ENCODE data around the gene ITGA1. TPM values are rescaled to one million over a fixed set of nuclear protein-coding genes. Genes with fewer than 3 reads are reported as not detected.

The ITGA1 gene
- total and polyA plus RNA-seq, 2 of the 13 experiments (the other 11 are each of a cell fraction or from before 2014, with no cell fraction given) = 23.1 to 28.6 TPM

DNA sequence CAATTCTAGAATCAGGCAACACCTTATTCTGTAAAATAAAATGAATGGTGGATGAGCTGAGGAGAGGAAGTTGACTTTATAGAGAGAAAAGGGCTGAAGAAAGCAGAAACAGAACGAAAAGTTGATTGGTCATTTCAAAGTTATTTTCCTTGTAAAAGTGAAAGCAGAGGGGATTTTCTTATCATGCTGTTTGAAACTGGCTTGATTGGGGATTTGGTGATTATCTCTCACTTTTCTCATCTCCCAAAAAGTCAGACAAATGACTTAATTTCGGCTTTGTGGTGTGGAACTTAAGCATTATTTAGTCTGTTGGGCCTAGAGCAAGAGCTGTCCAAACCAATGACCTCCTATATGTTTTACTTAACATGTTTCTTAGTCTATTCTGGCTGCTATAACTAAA lies 141.0 kb downstream of the ITGA1 start:
- Histone ChIP-seq H3K36me3 (replicated peaks in 1 of 2; ENCODE audit: control insufficient read depth in 1 of 2, insufficient read depth in 2 of 2, low read length in 2 of 2) (peaks cover 0 to 4% of the 10 kb centered on the region in 2 experiments; a peak in 2 of 5 replicates), H3K4me3 (replicated peaks in 1 of 3; ENCODE audit: insufficient read depth in 1 of 3, low read depth in 2 of 3, low read length in 3 of 3) (no peak overlapping the region), H3K4me2 (ENCODE audit: low read depth, low read length) (no peak overlapping the region), H4K20me1 (ENCODE audit: insufficient read depth, low read length) (no peaks in the 10 kb centered on the region), H3K9me3 (ENCODE audit: low read length) (no peaks in the 10 kb centered on the region), H3K79me2 (ENCODE audit: insufficient read depth, low read length) (no peaks in the 10 kb centered on the region), H3K4me1 (ENCODE audit: insufficient read depth, low read length) (no peaks in the 10 kb centered on the region), H3K27ac (ENCODE audit: extremely low read length, insufficient read depth, low read length) (no peak overlapping the region), H2AFZ (ENCODE audit: low read length) (no peak overlapping the region), H3K9ac (ENCODE audit: insufficient read depth, low read depth, low read length) (no peak overlapping the region), H3K27me3 (ENCODE audit: control insufficient read depth in 1 of 2, insufficient read depth in 2 of 2, low read length in 2 of 2) (no peaks in the 10 kb centered on the region)
- DNase-seq (ENCODE audit: low spot score) (no peak), FAIRE-seq (no peak), ATAC-seq (no peak)
- in situ Hi-C loops (cut with HindIII; ENCODE audit: extremely low pct_ligation_motif_present, low pct_unique_long_range_greater_than_20kb) = no loop called here
- no TSS peak for BruUV-seq (replicated peaks)
- ChIA-PET CTCF (ENCODE audit: low intra/inter-chr PET ratio, low total read pairs) (no interaction called here), POLR2A (no interaction called here)
- intact Hi-C loops (cut with micrococcal nuclease; ENCODE audit: unreplicated experiment) = no loop called here
- 82% methylated on average over 2 of the region's 2 CpGs for WGBS (ENCODE audit: low lambda C conversion rate)
- no peak for TF ChIP-seq ZNF550 (CRISPR knock-in tag; IDR thresholded peaks at IDR 0.05; ENCODE audit: borderline replicate concordance)

DNA sequence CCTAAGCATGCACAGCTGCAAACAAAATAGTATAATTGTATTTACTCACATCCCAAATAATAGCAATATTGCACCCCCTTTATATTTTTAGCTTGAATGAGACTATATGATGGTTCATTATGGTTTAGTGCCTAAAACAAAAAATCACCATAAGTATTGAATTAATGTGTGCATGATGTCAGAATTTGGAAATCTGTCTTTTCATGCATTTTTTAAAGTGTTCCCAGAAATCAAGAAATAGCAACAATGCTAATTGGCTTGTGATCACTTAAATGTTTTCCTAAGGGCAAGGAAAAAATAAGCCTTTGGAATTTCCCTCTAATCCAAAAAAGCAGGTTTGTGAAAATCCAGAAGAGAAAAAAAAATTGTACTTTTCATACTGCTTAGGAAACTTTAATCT lies 150.5 kb downstream of the ITGA1 start:
- Histone ChIP-seq H3K4me2 (ENCODE audit: low read depth, low read length) (no peak overlapping the region), H4K20me1 (ENCODE audit: insufficient read depth, low read length) (no peaks in the 10 kb centered on the region), H3K36me3 (replicated peaks in 1 of 2; ENCODE audit: control insufficient read depth in 1 of 2, insufficient read depth in 2 of 2, low read length in 2 of 2) (0 out of 5 replicates have a peak, but pooled peaks cover 0 to 4% of the 10 kb centered on the region in 2 experiments), H3K27me3 (ENCODE audit: control insufficient read depth in 1 of 2, insufficient read depth in 2 of 2, low read length in 2 of 2) (no peaks in the 10 kb centered on the region), H3K27ac (ENCODE audit: extremely low read length, insufficient read depth, low read length) (no peak overlapping the region), H3K4me3 (replicated peaks in 1 of 3; ENCODE audit: insufficient read depth in 1 of 3, low read depth in 2 of 3, low read length in 3 of 3) (no peak overlapping the region), H3K9ac (ENCODE audit: insufficient read depth, low read depth, low read length) (no peak overlapping the region), H3K9me3 (ENCODE audit: low read length) (no peaks in the 10 kb centered on the region), H3K79me2 (ENCODE audit: insufficient read depth, low read length) (no peaks in the 10 kb centered on the region), H2AFZ (ENCODE audit: low read length) (no peak overlapping the region), H3K4me1 (ENCODE audit: insufficient read depth, low read length) (no peaks in the 10 kb centered on the region)
- intact Hi-C loops (cut with micrococcal nuclease; ENCODE audit: unreplicated experiment) = no loop called here
- CTCF ChIA-PET (ENCODE audit: low intra/inter-chr PET ratio, low total read pairs) = no interaction called here
- POLR2A ChIA-PET = no interaction called here
- in situ Hi-C loops (cut with HindIII; ENCODE audit: extremely low pct_ligation_motif_present, low pct_unique_long_range_greater_than_20kb) = no loop called here
- ATAC-seq (no peak), DNase-seq (ENCODE audit: low spot score) (no peak), FAIRE-seq (no peak)
- no TSS peak for BruUV-seq (replicated peaks)
- no peak for TF ChIP-seq ZNF678 (CRISPR knock-in tag; IDR thresholded peaks at IDR 0.05)
- no peak for TF ChIP-seq ZFAT (CRISPR knock-in tag; conservative IDR thresholded peaks at IDR 0.05)
- TF ChIP-seq CBX5 (CRISPR knock-in tag; IDR thresholded peaks at IDR 0.05; ENCODE audit: borderline replicate concordance) = no peak
- no peak for TF ChIP-seq AHR (CRISPR knock-in tag; IDR thresholded peaks at IDR 0.05)
- no peak for TF ChIP-seq ZNF605 (CRISPR knock-in tag; IDR thresholded peaks at IDR 0.05)
- no peak for TF ChIP-seq KAT7 (CRISPR knock-in tag; IDR thresholded peaks at IDR 0.05; ENCODE audit: borderline replicate concordance)

Data from HepG2 (cell line).